Endothelial cell (in vitro differentiated cells): ENCODE data around the gene FAM193B. TPM values are rescaled to one million over a fixed set of nuclear protein-coding genes. Genes with fewer than 3 reads are reported as not detected.
A peak's percentile ranks its signal among the peaks of the same experiment; 100 is the strongest.

Experiments
- DNase-seq: peaks from one replicate; pipeline ENCODE4 v3.0.0; 2021; ENCODE audit warnings: low spot score
- H3K27ac Mint-ChIP-seq: one replicate; pipeline ENCODE4 v1.8.0; 2021; ENCODE audit warnings: mixed read lengths, inconsistent platforms; ENCODE audit not compliant: unreplicated experiment
- H3K27me3 Mint-ChIP-seq: one replicate; pipeline ENCODE4 v1.8.0; 2021; ENCODE audit warnings: mild to moderate bottlenecking, moderate library complexity, mixed read lengths, inconsistent platforms; ENCODE audit not compliant: unreplicated experiment
- H3K36me3 Mint-ChIP-seq: one replicate; pipeline ENCODE4 v1.8.0; 2021; ENCODE audit warnings: mild to moderate bottlenecking, low read depth, mixed read lengths, inconsistent platforms; ENCODE audit not compliant: unreplicated experiment
- H3K4me1 Mint-ChIP-seq: one replicate; pipeline ENCODE4 v1.8.0; 2021; ENCODE audit warnings: mild to moderate bottlenecking, mixed read lengths, inconsistent platforms; ENCODE audit not compliant: unreplicated experiment
- H3K4me3 Mint-ChIP-seq: one replicate; pipeline ENCODE4 v1.8.0; 2021; ENCODE audit warnings: mild to moderate bottlenecking, mixed read lengths, inconsistent platforms; ENCODE audit not compliant: unreplicated experiment
- H3K9me3 Mint-ChIP-seq: one replicate; pipeline ENCODE4 v1.8.0; 2021; ENCODE audit warnings: mixed read lengths, inconsistent platforms; ENCODE audit not compliant: unreplicated experiment
- total RNA-seq: library from RNA; stranded (reverse); fragmentation: NEBNext Ultra II Directional; extraction: Animal tissue kit (Norgen Biotek cat#: 25700); gene quantifications from one replicate; pipeline ENCODE4 v1.2.1, GENCODE V29; 2021; ENCODE audit not compliant: unreplicated experiment
- TF ChIP-seq, protein P1 (sequence below): fragments of 200-600 bp; sonication (generic); IDR thresholded peaks from one replicate; pipeline ENCODE4 v1.5.0; 2021; ENCODE audit warnings: antibody characterized with exemption; ENCODE audit not compliant: unreplicated experiment

Gene FAM193B
- total RNA-seq, 1 donor from 2014 or later, result 97.6 TPM

DNA sequence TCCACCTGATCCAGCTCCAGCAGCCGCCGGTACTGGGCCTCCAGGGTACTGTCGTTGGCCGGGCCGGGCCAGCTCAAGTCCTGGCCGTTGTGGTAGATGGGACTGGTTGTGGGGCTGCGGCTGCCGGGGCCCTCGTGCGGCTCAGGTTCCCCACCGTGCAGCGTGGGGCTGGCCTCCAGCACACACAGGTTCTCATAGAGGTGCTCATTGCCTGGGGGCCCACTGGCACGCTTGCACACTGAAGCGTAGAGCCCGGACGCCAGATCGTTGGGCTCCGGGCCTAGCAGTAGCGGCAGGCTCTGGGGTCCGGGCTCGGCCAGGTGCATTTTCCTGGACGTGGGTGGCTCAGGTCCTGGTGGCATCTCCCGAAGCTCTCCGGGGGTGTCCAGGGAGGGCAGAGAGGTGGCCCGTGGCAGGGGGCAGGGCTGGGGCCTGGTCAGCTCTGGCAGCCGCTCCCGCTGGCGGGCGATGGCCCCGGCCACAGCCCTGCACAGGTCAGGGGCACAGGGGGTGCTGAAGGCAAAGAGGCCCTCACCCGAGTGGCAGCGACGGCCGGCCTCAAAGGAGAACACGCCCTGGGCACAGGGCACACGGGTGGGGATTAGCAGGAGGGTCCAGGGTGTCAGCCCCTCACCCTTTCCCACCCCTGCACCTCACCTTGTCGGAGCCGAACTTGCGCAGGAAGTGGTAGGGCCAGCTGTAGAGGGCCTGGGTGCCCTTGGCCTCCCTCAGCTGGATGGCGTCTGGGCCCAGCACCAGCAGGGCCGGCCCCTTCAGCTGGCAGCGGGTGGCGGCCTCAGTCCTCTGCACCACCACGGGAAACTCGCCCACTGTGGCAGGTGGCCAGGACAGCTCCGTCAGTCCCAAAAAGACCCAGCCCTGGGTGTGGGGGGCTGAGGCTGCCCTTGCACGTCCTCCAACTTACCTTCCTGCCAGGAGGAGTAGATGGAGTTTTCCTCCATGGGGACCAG is 50.0 kb downstream of the FAM193B start:
- TF ChIP-seq, protein P1, sequence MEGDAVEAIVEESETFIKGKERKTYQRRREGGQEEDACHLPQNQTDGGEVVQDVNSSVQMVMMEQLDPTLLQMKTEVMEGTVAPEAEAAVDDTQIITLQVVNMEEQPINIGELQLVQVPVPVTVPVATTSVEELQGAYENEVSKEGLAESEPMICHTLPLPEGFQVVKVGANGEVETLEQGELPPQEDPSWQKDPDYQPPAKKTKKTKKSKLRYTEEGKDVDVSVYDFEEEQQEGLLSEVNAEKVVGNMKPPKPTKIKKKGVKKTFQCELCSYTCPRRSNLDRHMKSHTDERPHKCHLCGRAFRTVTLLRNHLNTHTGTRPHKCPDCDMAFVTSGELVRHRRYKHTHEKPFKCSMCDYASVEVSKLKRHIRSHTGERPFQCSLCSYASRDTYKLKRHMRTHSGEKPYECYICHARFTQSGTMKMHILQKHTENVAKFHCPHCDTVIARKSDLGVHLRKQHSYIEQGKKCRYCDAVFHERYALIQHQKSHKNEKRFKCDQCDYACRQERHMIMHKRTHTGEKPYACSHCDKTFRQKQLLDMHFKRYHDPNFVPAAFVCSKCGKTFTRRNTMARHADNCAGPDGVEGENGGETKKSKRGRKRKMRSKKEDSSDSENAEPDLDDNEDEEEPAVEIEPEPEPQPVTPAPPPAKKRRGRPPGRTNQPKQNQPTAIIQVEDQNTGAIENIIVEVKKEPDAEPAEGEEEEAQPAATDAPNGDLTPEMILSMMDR, result no peak
- no peaks in the 10 kb centered on the region for H3K9me3 Mint-ChIP-seq
- peaks cover 29% of the 10 kb centered on the region for H3K4me1 Mint-ChIP-seq
- DNase-seq, result no peak
- H3K4me3 Mint-ChIP-seq, result no peak overlapping the region
- peaks cover 14% of the 10 kb centered on the region for H3K27me3 Mint-ChIP-seq
- peaks cover 29% of the 10 kb centered on the region for H3K36me3 Mint-ChIP-seq
- no peak overlapping the region for H3K27ac Mint-ChIP-seq

DNA sequence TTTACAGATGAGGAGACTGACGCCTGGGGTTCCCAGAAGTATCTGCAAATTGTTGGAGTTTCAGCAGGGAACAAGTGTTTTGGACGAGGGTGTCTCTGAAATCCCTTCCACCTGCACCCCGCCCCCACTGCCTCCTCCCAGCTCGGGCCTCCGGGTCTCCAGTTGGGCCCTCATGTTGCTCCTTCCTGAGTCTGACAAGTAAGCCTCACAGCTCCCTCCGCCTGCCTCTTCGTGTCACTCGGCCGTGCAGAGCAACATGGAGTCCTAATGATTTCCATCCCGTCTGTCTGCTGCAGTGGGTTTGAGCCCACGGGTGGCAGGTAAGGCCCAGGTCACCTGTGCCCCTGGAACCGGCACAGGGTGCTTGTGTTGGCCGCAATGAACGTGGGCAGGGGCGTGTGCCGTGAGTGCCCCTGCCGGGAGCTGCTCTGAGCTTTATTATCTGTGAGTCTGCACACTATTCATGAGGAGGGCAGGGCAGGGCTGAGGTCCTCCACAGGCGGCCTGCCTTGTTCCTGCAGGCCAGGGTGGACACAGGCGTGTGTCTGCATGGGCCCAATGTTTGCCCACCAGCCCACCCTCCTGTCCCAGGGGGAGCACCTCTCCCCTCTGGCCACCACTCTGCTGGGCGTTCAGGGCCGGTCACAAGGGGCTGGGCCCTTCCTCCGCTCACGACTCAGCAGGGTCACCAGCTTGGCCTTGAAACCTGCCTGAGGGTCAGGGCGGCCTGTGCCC is 50.8 kb downstream of the FAM193B start:
- Mint-ChIP-seq H3K4me1 (peaks cover 27% of the 10 kb centered on the region), H3K27me3 (peaks cover 14% of the 10 kb centered on the region), H3K36me3 (peaks cover 29% of the 10 kb centered on the region), H3K4me3 (no peak overlapping the region), H3K27ac (no peak overlapping the region), H3K9me3 (no peaks in the 10 kb centered on the region)
- no peak for DNase-seq
- TF ChIP-seq, protein P1, result no peak

DNA sequence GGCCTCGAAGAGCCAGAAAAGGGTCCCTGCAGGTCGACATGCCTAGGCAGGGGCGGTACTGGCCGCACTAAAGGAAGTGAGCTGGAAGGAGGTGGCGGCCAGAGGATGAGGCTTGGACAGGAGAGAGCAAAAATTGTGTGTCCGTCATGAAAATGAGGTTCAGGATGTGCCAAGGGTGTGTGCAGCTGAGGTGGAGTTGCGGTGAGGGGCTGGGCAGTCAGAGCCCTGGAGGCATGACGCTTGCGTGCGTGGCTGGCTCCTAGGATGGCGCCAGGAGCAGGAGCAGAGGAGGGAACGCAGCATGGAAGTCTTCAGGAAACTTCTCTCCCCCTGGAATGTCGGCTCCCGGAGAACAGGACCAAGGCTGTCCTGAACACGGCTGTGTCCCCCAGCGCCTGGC is 51.5 kb downstream of the FAM193B start:
- Mint-ChIP-seq H3K27ac (no peak overlapping the region), H3K36me3 (peaks cover 28% of the 10 kb centered on the region), H3K9me3 (no peaks in the 10 kb centered on the region), H3K27me3 (peaks cover 17% of the 10 kb centered on the region), H3K4me1 (peaks cover 30% of the 10 kb centered on the region), H3K4me3 (peak overlapping the region; percentile 74)
- DNase-seq, result no peak
- TF ChIP-seq, protein P1, result no peak

DNA sequence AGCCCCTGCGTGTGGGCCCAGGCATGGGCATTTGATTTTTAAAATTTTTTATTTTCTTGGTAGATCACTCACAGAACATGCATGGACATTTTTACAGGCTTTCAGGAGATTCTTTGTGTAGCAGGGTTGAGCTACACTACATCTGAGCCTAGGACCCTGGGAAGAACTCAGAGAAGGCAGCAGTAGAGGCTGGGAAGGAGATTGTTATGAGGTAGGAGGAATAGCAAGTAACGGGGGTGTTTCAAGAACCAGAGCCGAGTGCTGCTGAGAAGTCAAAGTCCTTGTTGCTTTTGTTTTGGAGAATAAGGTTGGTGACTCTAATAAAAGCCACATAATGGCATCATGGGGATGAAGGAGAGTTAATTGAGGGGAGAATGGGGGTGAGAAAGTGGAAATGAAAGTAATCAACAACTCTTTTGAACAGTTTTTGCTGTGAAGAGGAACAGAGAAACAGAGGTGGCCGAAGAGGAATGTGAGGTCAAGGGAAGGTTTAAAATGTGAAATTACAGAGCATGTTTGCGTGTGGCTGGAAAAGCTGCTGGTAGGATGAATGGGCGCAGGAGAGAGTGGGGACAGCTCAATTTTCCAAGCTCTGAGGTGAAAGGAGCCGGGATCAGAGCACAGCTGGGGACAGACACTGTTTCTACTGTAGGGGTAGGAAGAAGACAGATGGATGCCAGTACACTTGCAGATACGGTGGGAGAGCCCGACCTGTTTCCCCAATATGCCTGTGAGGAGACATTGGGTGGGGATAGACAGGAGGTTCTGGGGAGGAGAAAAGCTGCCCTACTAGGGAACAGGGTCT is 52.3 kb downstream of the FAM193B start:
- Mint-ChIP-seq H3K9me3 (no peaks in the 10 kb centered on the region), H3K27ac (peak overlapping the region; percentile 43), H3K4me1 (peaks cover 25% of the 10 kb centered on the region), H3K36me3 (peaks cover 20% of the 10 kb centered on the region), H3K27me3 (peaks cover 13% of the 10 kb centered on the region), H3K4me3 (peak overlapping the region; percentile 63)
- TF ChIP-seq, protein P1, result no peak
- no peak for DNase-seq
